ENCODE data around the gene AGXT.

Gene AGXT

GRCh38 chr2:240900141-240900860 is 31.7 kb downstream of the AGXT start:
- DNase-seq: no peak

DNA sequence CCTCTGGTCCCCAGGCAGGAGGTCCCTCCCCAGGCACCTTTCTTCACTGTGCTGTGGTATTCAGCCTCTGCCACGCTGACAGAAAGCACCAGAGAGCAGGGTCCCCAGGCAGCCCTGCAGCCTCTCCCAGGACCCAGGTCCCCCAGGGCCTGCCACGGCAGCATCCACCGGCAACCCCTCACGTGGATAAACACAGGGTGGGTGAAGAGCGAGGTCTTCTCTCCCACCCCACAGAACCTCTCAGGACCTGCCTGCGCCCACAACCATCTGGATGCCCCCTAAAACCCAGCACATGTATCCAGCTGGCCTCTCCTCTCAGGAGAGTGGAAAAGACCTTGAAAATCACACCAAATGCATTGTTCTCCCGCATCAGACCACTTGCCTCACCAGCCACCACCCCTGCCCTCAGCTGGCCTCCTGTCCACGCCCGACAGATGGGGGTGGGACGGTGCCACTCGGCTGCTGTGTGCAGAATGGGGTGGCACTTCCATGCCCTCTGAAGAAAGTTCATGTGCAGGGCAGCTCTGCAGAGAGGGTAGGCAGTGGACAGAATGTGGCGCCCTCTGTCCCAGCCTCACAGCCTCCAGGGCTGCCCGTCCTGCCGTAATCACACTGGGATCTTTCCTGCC is 33.5 kb downstream of the AGXT start:
- no peak for DNase-seq

DNA sequence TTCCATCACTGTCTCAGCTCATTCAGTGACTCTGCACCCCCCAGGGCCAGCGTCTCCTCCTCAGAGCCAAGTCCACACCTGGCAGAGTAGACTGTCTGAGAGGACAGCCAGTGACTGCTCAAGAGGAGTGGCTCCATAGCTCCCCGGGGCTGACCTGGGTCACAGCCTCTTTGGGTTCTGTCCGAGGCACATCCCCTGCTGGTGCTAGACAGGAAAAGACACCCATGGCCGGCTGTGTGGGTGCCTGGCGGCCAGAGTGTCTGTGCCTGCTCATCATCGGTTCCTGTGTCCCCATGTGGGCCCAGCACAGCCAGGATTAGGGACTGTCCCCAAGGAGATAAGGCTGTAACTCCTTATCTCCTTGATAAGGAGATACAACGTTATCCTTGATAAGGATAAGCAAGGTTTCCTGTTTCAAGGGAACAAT is 34.0 kb downstream of the AGXT start:
- no peak for DNase-seq

DNA sequence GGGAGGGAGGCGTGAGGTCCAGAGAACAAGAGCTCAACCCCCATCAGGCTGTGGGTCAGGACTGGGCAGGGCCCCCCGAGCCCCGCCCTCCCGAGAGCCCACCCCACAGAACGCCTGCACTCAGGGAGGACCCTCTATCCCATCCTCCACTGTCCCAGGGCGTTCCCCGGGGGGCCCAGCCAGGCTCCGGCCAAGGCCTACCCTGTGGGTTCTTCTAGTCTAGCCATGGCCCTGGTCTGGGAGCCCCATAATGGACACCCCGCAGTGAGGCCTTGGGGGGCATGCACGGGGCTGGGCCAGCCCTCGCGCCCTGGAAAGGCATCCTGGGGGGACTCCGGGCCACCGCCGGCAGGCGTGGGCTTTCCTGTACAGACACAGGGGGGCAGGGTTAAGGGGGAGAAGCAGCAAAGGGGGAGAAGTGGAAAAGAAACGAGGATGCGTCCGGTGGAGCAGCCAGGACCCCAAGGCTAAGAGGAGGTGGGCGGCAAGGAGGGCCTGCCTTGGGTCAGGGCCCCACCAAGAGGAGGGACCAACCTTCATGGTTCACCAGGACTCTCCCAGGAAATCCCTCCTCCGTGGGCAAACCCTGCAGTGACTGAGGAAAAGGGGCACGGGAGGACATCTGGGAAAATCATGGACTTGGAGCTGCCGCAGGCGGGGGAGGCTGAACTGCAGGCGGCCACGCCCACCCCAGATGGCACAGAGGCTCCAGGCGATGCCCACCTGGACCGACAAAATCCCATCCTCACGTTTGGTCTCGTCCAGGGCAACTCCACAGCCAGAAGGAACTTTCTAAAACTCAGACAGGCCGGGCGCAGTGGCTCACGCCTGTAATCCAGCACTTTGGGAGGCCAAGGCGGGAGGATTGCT is 34.8 kb downstream of the AGXT start:
- no peak for DNase-seq

DNA sequence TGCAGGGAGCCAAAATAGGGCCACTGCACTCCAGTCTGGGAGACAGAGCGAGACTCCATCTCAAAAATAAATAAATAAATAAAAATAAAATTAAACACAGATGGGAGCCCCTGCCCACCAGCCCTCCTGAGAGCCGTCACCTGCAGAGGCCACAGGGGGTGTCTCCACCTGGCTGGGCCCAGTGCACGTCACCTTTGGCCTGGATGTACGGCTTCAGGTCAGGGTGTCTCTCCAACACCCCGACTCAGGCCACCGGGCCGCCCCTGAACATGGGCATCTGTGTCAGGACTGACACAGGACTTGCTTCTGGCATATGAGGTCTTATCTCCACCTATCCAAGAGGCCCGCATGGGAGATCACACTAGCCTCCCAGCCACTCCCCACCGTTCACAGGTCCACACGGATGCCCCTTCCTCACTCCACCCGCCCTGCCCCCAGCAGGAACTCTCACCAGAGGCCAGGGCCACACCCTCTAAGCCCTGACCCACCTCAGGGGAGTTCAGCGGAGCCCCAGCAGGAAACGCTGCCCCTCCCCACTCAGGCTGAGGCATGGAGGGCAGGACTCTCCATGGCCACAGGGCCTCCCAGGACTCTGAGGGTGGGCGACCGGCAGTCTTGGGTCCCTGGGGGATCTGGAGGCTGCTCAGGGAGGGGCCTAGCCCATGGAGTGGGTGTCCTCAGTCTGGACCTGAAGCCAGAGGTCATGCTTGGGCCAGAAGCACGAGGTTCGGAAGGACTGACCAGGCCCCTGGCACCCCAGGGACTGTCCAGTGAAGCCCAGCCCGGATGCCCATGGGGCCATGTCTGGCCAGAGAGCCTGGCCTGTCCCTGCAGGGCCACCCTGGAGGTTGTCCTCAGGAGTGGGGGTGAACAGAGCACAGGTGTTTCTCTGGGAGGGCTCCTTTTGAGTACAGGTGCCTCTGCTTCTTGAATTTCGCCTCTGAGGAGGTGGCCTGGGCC is 35.9 kb downstream of the AGXT start:
- DNase-seq: no peak

GRCh38 chr2:240905176-240905781 is 36.7 kb downstream of the AGXT start:
- DNase-seq: no peak

- DNase-seq: no peak
Measured at GRCh38 chr2:240906141-240906910, 37.7 kb downstream of the AGXT start, which contains the start of gene CROCC2. CROCC2 (plus strand) TSS chr2:240906336; CDS start chr2:240906514, 178 bp downstream.

GRCh38 chr2:240906911-240907590 is 38.4 kb downstream of the AGXT start:
- DNase-seq: no peak

GRCh38 chr2:240909216-240909974 is 40.8 kb downstream of the AGXT start:
- no peak for DNase-seq

- no peak for DNase-seq
Measured at GRCh38 chr2:240911641-240912265, 43.1 kb downstream of the AGXT start.

DNA sequence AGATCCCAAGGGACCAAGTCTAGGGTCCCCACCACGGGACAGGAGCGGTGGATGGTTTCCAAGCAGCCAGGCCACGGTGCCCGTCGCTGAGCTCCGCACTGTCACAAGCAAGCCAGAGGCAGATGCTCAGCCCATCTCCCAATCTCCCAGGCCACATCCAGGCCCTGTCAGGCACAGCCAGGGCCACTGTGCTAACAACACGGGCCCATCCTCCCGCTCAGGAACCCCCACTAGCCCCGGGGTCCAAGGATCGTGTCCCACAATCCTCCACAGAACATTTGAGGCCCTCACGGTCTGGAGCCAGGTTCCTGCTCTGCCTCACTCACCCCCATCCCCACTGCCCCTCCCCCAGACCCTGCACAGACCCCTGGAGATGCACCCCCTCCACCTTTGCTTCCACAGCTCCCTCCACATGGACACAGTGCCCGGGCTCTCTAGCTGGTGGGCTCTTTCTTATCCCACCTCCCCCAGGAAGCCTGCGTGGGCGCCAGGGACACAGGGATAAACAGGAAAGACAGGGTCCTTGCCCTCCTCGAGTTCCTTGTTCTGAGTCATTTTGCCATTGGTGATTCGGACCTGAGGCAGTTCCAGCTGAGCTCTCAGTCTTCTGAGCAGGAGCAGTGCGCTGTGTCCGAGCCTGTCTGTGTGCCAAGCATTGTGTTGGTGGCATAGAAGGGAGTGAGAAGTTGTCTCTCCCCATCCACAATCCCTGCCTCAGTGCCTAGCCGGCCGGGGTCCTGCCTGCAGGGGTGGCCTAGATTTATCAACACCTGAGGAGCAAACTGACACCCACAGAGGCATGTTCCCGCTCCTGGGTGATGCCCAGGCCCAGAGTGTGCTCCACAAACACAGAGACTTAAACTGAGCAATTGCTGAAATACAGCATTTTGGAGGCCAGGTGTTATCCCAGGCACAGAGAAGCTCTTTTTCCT is 44.5 kb downstream of the AGXT start:
- DNase-seq: no peak

- no peak for DNase-seq
Measured at GRCh38 chr2:240913810-240914644, 45.4 kb downstream of the AGXT start.

DNA sequence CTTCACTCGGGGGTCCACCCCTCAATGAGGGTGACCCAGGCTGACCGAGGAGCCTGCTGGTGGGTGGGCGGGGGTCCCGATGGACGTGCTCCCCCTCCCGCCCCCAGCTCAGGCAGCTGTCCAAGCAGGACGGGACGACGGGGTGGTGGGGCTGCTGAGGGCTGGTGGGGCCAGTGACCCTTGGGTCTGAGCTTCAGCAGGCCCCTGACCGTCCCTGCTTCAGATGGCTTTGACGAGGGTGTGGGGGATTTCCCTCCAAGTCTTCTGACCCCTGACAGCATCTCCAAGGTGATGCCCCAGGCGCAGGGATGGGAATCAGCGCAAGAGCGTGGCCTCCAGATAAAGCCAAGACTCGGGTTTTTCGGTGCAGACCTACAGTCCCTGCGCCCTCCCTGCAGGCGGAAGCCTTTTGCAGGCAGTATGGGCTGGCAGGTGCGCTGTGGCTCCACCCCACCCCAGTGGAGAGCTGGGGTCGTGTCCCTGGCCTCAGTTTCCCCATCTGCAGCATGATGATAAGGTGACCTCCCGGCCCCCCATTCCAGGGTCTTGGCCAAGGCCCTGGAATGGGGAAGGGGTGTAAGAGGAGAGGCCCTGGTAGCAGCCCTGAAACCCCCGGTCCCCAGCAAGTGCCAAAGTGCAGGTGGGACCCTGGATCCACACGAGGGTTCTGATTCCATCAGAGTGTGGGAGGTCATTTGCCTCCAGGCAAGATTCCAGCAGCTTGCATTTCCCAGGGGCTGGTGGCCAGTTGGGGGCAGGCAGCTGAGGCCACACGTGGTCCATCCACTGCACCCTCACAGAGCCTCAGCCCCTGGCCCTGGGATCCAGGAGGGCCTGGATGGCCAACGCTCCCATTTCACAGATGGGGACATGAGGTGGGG is 46.3 kb downstream of the AGXT start:
- DNase-seq: no peak

DNA sequence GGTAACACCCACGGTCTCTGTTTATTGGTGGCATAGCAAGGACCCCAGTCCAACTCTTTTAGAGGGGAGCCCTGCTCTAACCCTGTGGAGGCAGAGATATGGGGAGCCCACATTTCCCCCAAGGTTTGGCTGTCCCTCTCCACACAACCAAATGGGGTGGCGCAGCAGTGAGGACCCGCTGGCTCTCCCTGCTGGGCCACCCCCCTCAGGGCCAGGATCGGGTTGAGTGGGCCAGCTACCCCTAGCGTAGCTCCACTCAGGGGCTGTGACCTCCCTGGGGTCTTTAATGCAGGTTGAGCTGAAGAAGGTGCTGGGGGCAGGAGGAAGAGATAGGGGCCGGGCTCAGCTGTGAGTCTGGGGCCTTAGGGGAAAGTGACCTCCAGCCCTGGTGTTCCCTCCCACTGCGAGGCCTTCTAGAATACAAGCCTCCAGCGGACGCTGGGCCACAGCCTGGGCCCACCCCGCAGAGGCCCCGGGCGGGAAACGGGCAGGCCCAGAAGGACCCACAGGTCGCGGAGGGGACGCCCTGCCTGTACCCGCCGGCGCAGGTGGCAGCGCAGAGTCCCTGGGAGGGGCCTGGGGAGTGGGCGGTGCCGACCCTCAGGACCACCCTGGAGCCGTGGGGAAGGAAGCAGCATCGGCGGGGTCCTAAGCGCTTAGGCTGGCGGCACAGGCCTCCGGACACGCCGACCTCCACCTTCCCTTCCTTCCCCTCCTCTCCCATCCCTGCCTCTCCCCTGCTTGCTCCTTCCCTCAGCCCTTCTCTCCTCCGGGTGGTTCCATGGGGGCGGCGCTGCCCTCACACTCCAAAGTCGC is 47.1 kb downstream of the AGXT start:
- DNase-seq: no peak

DNA sequence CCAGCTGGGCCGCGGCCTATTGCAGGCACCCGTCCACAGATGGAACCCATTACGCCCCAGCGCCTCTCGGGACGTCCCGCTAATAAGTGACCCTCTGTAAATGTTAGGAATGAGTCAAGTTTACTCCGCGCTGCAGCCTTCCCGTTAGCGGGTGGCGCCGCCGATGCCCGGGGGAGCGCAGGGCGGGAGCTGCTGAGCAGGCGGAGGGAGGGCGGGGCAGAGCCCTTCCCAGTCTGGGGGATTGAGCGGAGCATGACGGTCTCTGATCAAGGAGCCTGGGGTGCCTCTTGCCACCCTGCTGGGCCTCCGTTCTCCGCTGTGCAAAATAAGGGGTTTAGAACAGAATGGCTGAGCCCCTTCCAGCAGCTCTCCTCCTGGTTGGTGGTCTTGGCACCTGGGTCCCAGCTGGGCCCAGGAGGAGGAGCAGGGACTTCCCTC is 48.0 kb downstream of the AGXT start:
- DNase-seq: no peak
